Stimulated activated effector memory CD8-positive, alpha-beta T cell treated with anti-CD3 and anti-CD28 coated beads, Interleukin-12 subunit alpha, Interleukin-12 subunit beta, amount 100 ng/mL, for 72 hours (primary cell): ENCODE results near the gene CLDN3.
"Not testable (repeated sequence)": the region's sequence is repeated elsewhere in the genome, so short reads cannot be mapped to it uniquely, and the experiment has no call there.

Experiments
- ATAC-seq: fragments of 150-1000 bp; cut with Tn5 transposase; 2 replicates; pipeline ENCODE4 v1.10.0; 2021
- DNase-seq, 2 donors: peaks; one replicate each; pipeline ENCODE4 v3.0.0; 2021 to 2022; ENCODE audit warnings: low spot score in 2 of 2
- H3K27ac Mint-ChIP-seq: one replicate; pipeline ENCODE4 v1.8.0; 2022; ENCODE audit warnings: mild to moderate bottlenecking, mixed read lengths
- H3K36me3 Mint-ChIP-seq: one replicate; pipeline ENCODE4 v1.8.0; 2022; ENCODE audit warnings: mild to moderate bottlenecking, mixed read lengths
- H3K4me1 Mint-ChIP-seq: one replicate; pipeline ENCODE4 v1.8.0; 2022; ENCODE audit warnings: mixed read lengths
- H3K4me3 Mint-ChIP-seq: one replicate; pipeline ENCODE4 v1.8.0; 2022; ENCODE audit warnings: mild to moderate bottlenecking, mixed read lengths
- H3K9me3 Mint-ChIP-seq: one replicate; pipeline ENCODE4 v1.8.0; 2022; ENCODE audit warnings: mixed read lengths

CLDN3 gene

DNA sequence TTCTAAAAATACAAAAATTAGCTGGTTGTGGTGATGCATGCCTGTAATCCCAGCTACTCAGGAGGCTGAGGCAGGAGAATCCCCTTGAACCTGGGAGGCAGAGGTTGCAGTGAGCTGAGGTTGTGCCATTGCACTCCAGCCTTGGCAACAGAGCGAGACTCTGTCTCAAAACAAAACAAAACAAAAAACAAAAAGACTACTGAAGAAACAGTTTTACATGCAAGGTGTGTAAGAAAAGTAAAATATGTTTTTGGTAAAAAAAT is 17.6 kb upstream of the CLDN3 start:
- H3K36me3 Mint-ChIP-seq, H3K27ac Mint-ChIP-seq, H3K9me3 Mint-ChIP-seq, DNase-seq, ATAC-seq, H3K4me3 Mint-ChIP-seq, H3K4me1 Mint-ChIP-seq: not testable (repeated sequence)

DNA sequence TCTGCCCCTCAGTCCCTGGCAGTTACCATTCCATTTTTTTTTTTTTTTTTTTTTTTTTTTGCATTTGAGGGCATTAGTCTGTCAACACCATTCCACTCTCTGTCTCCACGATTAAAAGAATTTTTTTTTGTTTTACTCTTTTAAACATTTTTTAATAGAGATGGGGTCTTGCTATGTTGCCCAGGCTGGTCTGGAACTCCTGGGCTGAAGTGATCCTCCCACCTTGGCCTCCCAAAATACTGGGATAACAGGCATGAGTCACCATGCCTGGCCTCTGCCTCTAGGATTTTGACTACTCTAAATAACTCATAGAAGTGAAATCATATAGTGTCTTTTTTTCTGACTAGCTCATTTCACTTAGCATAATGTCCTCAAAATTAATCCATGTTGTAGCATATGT is 16.5 kb upstream of the CLDN3 start:
- Mint-ChIP-seq H3K4me3 (no peak overlapping the region), H3K36me3 (no peaks in the 10 kb centered on the region), H3K9me3 (no peaks in the 10 kb centered on the region), H3K27ac (no peak overlapping the region), H3K4me1 (no peaks in the 10 kb centered on the region)
- no peak for DNase-seq
- no peak for ATAC-seq

DNA sequence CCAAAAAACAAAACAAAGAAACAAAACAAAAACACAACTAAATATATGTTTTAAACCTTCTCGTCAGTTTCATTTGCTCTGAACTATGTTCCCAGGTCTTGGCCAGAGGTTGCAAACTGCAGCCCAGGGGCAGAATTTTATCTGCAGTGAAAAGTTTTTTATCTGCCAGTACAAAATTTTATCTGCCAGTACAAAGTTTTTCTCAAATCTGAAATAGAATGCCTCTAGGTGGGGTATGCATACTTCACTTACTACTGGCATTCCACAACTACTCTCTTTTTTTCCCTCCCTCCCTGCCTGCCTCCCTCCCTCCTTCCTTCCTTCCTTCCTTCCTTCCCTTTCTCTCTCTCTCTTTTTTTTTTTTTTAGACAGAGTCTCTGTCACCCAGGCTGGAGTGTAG is 9.4 kb upstream of the CLDN3 start:
- no peaks in the 10 kb centered on the region for H3K4me1 Mint-ChIP-seq
- ATAC-seq = no peak
- DNase-seq = no peak
- no peak overlapping the region for H3K27ac Mint-ChIP-seq
- no peak overlapping the region for H3K4me3 Mint-ChIP-seq
- H3K36me3 Mint-ChIP-seq = no peaks in the 10 kb centered on the region
- H3K9me3 Mint-ChIP-seq = no peaks in the 10 kb centered on the region

DNA sequence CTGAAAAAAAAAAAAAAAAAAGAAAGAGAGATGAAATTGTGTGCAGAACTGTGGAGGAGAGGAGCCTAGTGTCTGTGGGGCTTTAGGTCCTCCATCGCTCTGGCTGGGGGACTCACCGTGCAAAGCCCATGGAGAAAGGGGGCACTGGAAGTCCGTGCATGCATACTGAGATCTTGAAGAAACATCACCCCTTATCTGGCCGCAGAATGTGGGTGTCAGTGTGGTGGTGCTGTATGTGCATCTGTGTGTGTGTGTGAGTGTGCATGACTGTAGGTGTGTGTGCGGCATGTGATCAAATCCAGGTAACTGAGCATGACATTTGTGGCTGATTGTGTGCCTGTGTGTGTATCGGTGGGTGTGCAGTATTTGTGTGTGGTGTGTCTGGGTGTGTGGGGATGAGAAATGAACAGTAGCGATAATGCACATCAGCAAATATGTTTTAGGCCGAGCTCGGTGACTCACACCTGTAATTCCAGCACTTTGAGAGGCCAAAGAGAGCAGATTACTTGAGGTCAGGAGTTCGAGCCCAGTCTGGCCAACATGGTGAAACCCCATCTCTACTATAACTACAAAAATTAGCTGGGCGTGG is 8.8 kb upstream of the CLDN3 start:
- Mint-ChIP-seq H3K9me3 (no peaks in the 10 kb centered on the region), H3K4me3 (no peak overlapping the region), H3K4me1 (no peaks in the 10 kb centered on the region), H3K27ac (no peak overlapping the region), H3K36me3 (no peaks in the 10 kb centered on the region)
- no peak for ATAC-seq
- DNase-seq = no peak

DNA sequence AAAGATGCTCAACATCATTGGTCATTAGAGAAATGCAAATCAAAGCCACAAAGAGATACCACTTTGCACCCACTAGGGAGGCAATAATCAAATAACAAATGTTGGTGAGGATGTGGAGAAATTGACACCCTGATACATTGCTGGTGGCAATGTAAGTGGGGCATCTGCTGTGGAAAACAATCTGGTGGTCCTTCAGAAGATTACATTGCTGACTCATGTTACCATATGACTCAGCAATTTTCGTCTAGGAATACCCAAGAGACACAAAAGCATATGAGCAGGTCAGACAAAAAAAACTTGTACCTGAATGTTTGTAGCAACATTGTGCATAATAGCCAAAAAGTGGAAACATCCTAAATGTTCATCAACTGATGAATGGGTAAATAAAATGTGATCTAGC is 4.9 kb upstream of the CLDN3 start:
- no peaks in the 10 kb centered on the region for H3K9me3 Mint-ChIP-seq
- no peaks in the 10 kb centered on the region for H3K4me1 Mint-ChIP-seq
- no peak for DNase-seq
- no peak for ATAC-seq
- no peaks in the 10 kb centered on the region for H3K36me3 Mint-ChIP-seq
- H3K4me3 Mint-ChIP-seq = no peak overlapping the region
- H3K27ac Mint-ChIP-seq = no peak overlapping the region

DNA sequence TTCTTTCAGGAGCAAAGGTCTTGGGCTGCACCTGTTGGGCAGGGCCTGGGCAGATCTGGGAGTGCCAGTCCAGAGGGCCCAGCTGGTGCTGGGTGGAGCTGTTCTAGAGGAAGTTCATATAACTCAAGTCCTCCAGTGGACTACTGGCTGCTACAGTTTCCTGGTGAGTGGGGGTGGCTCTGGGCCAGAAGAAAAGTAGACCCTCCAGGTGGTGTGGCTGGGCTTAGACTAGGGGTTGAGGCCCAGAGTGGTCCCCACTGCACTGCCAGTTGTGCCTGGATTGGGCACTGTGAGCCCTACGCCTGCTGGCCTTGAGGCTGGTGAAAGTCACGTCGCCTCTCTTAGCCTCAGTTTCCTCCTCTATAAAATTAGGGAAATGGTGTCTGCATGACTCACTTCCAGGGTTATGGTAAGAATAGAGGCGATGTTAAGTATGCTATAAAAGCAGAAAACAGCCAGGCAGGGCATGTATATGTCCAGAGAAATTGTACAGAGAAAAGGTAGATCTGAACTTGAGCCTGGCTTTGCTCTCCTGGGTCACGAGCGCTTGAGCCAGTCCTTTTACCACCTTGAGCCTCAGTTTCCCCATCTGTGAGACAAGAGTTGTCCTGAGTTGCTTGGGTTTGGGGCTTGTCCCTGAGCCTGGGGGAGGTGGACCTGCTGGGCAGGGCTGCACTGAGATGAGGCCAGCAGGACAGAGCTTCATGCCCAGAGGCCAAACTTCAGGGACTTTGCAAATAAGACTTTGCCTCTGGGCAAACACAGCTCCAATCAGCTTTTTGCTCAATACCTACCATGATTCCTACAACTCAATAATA is 3.8 kb upstream of the CLDN3 start:
- DNase-seq = no peak
- H3K4me3 Mint-ChIP-seq = no peak overlapping the region

DNA sequence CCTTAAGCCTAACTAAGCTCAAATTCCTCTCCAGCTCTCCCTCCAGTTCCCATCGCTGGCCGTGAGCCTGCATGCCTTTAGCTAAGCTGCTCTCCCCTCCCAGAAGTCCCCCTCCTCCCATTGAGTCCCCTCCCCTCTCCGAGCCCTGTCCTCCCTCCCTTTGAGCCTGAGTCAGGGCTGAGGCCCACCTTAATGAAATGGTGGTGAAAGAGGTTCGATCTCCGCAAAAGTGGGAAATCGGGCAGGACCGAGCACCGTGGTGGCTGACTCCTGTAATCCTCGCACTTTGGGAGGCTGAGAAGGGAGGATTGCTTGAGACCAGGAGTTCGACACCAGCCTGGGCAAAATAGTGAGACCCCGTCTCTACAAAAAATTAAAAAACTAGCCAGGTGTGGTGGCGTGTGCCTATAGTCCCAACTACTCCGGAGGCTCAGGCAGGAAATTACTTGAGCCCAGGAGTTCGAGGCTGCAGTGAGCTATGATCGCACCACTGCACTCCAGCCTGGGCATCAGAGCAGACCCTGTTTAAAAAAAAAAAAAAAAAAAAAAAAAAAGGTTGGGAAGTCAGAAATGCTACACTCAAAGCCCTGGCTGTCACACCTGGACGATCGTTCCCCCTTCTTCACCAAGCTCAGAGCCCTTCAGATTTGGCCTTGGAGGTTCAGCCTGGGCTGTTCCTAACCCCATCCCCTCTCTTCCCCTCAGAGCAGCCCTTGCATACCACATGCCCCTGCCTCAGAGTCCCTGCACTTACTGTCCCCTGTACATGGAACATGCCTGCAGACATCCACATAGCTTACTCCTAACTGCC is 995 bp upstream of the CLDN3 start:
- no peak for ATAC-seq
- peak overlapping the region; percentile 28 for H3K4me3 Mint-ChIP-seq
- H3K4me1 Mint-ChIP-seq = no peaks in the 10 kb centered on the region
- DNase-seq = no peak
- no peak overlapping the region for H3K27ac Mint-ChIP-seq
- peaks cover 4% of the 10 kb centered on the region for H3K36me3 Mint-ChIP-seq
- no peaks in the 10 kb centered on the region for H3K9me3 Mint-ChIP-seq

More for the DNA sequence above, 3.8 kb upstream of the CLDN3 start:
- ATAC-seq = no peak
- H3K4me1 Mint-ChIP-seq = no peaks in the 10 kb centered on the region
- no peaks in the 10 kb centered on the region for H3K36me3 Mint-ChIP-seq
- H3K9me3 Mint-ChIP-seq = no peaks in the 10 kb centered on the region
- no peak overlapping the region for H3K27ac Mint-ChIP-seq

DNA sequence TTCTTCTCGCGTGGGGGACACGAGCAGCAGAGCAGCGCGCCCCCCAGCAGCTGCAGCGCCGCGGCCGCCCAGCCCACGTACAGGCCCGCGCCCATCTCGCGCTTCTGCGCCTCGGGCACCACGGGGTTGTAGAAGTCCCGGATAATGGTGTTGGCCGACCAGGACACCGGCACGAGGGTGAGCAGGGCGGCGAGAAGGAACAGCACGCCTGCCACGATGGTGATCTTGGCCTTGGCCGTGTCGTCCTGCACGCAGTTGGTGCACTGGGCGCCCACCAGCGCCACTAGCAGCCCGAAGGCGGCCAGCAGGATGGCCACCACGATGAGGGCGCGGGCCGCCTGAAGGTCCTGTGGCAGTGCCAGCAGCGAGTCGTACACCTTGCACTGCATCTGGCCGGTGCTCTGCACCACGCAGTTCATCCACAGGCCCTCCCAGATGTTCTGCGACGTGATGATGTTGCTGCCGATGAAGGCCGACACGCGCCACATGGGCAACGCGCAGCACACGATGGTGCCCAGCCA is 529 bp downstream of the CLDN3 start:
- peaks cover 4% of the 10 kb centered on the region for H3K36me3 Mint-ChIP-seq
- no peak overlapping the region for H3K27ac Mint-ChIP-seq
- ATAC-seq (no peak), DNase-seq (no peak)
- peak overlapping the region; percentile 28 for H3K4me3 Mint-ChIP-seq
- no peaks in the 10 kb centered on the region for H3K4me1 Mint-ChIP-seq
- no peaks in the 10 kb centered on the region for H3K9me3 Mint-ChIP-seq

DNA sequence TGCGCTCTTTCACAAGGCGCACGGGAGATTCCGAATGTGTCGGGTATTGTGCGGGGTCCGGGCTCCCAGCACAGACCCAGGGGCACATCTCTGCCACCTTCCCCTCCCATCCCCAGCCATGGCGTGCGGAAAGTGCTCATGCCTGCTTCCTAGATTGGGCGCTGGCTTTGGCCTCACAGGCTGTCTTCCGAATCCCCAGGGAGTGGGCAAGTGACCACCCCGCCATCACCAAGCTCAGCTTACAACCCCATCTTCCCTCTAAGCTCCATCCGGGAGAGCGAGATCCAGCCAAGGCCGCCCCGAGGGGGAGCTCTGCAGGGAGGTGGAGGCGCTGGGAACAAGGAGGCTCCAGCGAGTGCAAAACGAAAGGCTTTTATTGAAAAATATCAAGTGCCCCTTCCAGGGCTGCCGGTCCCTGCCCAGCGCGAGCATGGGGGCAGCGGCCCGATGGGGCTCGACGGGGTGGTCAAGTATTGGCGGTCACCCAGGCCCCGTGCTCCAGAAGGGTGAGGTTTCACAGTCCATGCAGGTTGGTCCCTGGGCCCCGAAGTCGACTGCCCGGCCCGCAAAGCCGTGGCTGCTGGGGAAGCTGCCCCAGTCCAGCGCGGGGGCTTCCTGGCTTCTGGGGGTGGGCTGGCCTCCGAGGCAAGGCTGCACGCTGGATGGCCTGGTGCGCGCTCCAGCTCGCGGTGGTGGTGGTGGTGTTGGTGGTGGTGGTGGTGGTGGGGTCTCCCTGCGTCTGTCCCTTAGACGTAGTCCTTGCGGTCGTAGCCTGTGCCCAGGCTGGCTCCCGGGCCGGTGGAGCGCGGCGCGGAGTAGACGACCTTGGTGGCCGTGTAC is 1.2 kb downstream of the CLDN3 start:
- H3K4me3 Mint-ChIP-seq = no peak overlapping the region
- no peak for ATAC-seq

DNA sequence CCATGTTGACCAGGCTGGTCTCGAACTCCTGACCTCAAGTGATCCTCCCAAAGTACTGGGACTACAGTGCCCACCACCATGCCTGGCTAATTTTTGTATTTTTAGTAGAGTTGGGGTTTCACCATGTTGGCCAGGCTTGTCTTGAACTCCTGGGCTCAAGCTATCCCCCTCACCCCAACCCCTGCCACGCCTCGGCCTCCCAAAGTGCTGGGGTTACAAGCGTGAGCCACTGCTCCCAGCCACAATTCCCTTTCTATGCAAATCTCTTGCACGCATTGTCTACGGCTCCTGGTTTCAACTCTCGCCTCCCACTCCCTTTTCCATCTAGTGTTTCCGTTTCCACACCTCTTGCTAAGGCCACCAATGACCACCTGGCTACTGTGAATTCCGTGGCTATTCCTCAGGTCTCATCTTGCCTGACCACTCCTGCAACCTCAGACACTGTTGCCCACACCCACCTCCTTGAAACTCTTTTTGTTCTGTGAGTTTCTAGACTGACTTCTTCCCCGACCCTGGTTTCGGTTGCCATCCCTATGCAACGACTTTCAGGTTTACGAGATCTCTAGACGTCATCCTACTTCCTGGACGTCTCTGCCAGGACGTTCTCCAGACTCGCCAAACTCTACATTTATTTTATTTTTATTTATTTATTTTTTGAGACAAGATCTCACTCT is 3.4 kb downstream of the CLDN3 start:
- no peak for ATAC-seq

More for the DNA sequence above, 1.2 kb downstream of the CLDN3 start:
- DNase-seq = no peak
- Mint-ChIP-seq H3K9me3 (no peaks in the 10 kb centered on the region), H3K4me1 (no peaks in the 10 kb centered on the region), H3K27ac (no peak overlapping the region), H3K36me3 (peaks cover 4% of the 10 kb centered on the region)

DNA sequence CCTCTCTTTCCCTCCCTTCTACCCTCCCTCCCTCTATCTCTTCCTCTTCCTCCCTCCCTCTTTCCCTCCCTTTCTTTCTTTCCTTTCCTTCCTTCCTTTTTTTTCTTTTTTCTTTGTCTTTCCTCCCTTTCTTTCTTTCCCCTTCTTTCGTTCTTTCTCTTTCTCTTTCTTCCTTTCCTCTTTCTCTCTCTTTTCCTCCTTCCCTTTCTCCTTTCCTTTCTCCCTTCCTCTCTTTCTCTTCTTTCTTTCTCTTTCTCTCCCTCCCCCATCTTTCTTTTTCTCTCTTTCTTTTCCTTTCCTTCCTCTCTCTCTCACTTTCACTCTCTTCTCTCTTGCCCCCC is 7.4 kb downstream of the CLDN3 start:
- Mint-ChIP-seq H3K9me3 (no peaks in the 10 kb centered on the region), H3K27ac (no peak overlapping the region), H3K4me3 (no peak overlapping the region), H3K4me1 (no peaks in the 10 kb centered on the region), H3K36me3 (no peaks in the 10 kb centered on the region)
- DNase-seq = no peak
- ATAC-seq = no peak

More for the DNA sequence above, 3.4 kb downstream of the CLDN3 start:
- DNase-seq = no peak
- H3K4me3 Mint-ChIP-seq = no peak overlapping the region
- peaks cover 4% of the 10 kb centered on the region for H3K36me3 Mint-ChIP-seq
- H3K27ac Mint-ChIP-seq = no peak overlapping the region
- no peaks in the 10 kb centered on the region for H3K9me3 Mint-ChIP-seq
- no peaks in the 10 kb centered on the region for H3K4me1 Mint-ChIP-seq

DNA sequence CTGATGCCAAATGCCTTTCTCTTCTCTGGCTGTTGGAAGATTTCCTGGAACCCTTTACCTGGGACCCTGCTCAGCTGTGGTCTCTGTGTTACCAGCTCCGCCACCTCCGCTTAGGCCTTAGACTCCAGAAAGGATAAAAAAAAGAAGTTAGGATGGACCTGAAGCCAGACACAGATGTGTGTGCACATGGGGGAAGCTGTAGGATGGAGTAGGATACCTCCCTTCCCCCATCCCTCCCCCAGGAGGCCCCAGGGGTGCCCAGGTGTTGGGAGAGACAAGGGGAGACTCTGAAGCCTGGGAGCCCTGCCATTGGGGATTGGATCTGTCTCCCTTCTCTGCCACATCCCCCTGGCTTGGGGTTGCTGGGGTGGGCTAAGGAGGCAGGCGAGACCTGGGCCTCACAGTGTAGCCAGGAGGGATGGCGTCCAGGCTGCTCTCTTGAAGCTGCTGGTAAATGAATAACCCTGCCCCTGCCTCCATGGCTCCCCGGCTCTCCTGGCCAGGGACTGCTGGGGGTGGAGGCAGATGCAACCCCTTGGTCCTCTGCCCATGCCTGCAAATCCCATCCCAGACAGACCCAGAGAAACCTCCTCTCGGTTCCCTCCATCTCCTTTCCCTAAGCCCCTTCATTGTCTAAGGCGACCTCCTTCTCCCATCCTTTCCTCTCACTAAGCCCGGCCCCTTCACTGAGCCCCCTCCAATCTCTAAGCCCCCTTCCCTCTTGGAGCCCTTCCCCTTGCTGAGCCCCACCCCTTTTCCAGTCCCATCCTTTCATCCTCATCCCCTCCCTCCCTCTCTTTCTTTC is 8.0 kb downstream of the CLDN3 start:
- H3K9me3 Mint-ChIP-seq = no peaks in the 10 kb centered on the region
- no peak overlapping the region for H3K4me3 Mint-ChIP-seq
- no peaks in the 10 kb centered on the region for H3K36me3 Mint-ChIP-seq
- H3K4me1 Mint-ChIP-seq = no peaks in the 10 kb centered on the region
- no peak overlapping the region for H3K27ac Mint-ChIP-seq
- DNase-seq (no peak), ATAC-seq (peak; percentile 37)

DNA sequence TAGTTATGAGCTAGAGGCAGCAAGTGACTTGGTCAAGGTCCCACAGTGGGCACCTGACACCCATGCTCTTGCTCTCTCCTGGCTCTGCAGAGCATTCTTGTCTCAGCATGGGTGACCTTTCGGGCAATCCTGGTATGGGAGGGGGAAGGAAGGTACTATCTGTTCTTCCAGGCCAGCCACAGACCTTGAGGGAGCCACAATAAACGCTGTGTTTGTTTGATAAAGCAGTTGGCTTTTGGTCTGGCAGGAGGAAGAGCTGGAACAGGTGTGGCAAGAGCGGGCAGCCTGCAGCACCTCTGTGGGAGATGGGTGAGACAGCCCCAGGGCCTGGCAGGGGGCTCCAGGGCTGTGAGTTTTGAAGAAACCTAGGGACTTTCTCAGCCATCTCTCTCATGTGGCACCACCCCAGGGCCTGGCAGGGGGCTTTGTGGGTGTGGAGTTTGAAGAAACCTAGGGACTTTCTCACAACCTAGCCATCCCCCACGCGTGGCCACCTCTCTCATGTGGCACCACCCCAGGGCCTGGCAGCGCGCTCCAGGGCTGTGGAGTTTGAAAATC is 11.4 kb downstream of the CLDN3 start:
- no peak for DNase-seq
- H3K4me1 Mint-ChIP-seq = no peaks in the 10 kb centered on the region
- no peaks in the 10 kb centered on the region for H3K36me3 Mint-ChIP-seq
- ATAC-seq = no peak
- no peak overlapping the region for H3K4me3 Mint-ChIP-seq
- H3K9me3 Mint-ChIP-seq = no peaks in the 10 kb centered on the region
- H3K27ac Mint-ChIP-seq = no peak overlapping the region
